HUES6 (cell line): ENCODE results near the gene DYNC1H1.
"Not testable (repeated sequence)": the region's sequence is repeated elsewhere in the genome, so short reads cannot be mapped to it uniquely, and the experiment has no call there.

Experiments
- H3K27ac ChIP-seq: 2 replicates; pipeline ENCODE4 v1.7.0; 2013; ENCODE audit warnings: low read depth, mild to moderate bottlenecking, low read length, inconsistent platforms
- H3K27me3 ChIP-seq: 2 replicates; pipeline ENCODE4 v1.6.1; 2013; ENCODE audit warnings: low read length; ENCODE audit not compliant: control insufficient read depth, insufficient read depth
- H3K36me3 ChIP-seq: 2 replicates; pipeline ENCODE4 v1.6.1; 2013; ENCODE audit warnings: low read length; ENCODE audit not compliant: control insufficient read depth, insufficient read depth
- H3K4me1 ChIP-seq: 2 replicates; pipeline ENCODE4 v1.6.1; 2013; ENCODE audit warnings: low read length; ENCODE audit not compliant: control insufficient read depth, insufficient read depth
- H3K4me3 ChIP-seq: 2 replicates; pipeline ENCODE4 v1.5.1; 2013; ENCODE audit warnings: low read depth, low read length
- H3K9ac ChIP-seq: one replicate; pipeline ENCODE4 v1.6.1; 2013; ENCODE audit warnings: mild to moderate bottlenecking, low read length
- H3K9me3 ChIP-seq: 2 replicates; pipeline ENCODE4 v1.6.1; 2013; ENCODE audit warnings: low read depth, low read length; ENCODE audit not compliant: control insufficient read depth, insufficient read depth

DYNC1H1 gene

GRCh38 chr14:102055181-102055901 lies 91.0 kb downstream of the DYNC1H1 start:
- Histone ChIP-seq H3K27ac (no peak overlapping the region), H3K27me3 (no peaks in the 10 kb centered on the region), H3K9me3 (no peaks in the 10 kb centered on the region), H3K4me1 (peaks cover 27% of the 10 kb centered on the region), H3K36me3 (peaks cover 27% of the 10 kb centered on the region), H3K9ac (no peak overlapping the region), H3K4me3 (no peak overlapping the region)

DNA sequence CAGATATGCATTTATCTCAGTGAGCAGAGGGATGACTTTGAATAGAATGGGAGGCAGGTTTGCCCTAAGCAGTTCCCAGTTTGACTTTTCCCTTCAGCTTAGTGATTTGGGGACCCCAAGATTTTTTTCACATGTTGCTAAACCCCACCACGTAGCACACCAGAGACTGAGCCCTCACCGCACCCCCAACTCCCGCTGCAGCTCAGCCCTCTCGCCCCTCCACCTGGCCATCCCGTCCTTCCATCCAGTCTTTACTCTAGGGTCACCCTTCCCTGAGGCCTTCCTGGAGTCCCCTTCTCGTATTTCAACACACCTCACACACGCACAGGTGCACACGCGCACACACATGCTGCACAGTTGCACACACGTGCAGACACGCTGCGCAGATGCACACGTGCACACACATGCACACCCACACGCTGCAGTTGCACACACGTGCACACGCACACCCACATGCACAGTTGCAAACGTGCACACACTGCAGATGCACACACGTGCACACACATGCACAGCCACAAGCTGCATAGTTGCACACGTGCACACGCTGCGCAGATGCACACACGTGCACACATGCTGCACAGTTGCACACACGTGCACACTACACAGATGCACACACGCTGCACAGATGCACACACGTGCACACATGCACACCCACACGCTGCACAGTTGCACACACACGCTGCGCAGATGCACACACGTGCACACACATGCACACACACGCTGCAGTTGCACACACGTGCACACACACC lies 92.5 kb downstream of the DYNC1H1 start:
- H3K9me3 ChIP-seq = no peaks in the 10 kb centered on the region
- H3K27me3 ChIP-seq = no peaks in the 10 kb centered on the region
- peaks cover 27% of the 10 kb centered on the region for H3K4me1 ChIP-seq

DNA sequence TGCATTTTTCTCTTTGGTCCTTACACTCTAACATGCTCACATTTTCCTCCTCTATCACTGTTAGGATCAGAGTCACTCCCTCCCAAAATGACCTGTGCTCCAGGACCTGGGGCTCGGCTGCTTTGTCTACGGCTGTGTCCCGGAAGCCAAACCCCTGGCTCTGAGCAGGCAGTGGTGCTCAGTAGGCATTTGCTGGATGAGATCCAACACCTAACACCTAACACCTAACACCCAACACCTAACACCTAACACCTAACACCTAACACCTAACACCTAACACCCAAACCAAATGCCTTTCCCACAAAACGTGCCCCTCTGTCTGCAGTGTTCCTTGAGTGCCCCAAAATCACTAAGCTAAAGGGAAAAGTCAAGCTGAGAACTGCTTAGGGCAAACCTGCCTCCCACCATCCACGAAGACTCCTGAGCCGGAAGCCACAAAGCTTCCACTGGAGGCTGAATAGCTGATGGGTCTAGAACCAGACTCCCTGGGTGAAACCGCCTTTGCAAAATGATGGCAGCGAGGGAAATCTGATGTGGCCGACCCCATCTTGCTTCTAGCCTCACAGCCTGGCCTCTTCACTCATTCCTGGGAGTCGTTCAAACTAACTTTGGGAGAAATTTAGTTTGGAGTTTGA lies 93.2 kb downstream of the DYNC1H1 start:
- Histone ChIP-seq H3K4me1 (peaks cover 27% of the 10 kb centered on the region), H3K4me3 (no peak overlapping the region), H3K36me3 (peaks cover 6% of the 10 kb centered on the region), H3K27ac (no peak overlapping the region), H3K9me3 (no peaks in the 10 kb centered on the region), H3K9ac (no peak overlapping the region), H3K27me3 (no peaks in the 10 kb centered on the region)

More for the DNA sequence above, 92.5 kb downstream of the DYNC1H1 start:
- Histone ChIP-seq H3K9ac (no peak overlapping the region), H3K4me3 (no peak overlapping the region), H3K27ac (no peak overlapping the region), H3K36me3 (peaks cover 13% of the 10 kb centered on the region)

DNA sequence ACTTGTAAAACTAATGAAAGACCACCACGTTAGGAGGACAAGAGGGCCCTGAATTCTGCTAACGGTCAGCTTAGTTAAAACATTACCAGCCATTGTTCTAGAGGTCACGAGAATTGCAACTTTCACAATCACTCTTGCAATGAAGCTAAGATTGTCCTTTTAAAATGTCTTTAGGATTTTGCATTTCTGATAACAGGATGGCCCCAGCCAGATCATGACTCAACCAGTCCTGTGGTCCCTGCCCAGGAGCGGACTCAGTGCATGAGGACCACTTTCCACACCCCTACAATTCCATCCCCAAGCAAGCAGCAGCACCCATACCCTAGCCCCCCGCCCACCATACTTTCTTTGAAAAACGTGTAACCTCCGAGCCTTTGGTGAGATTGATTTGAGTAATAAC lies 93.8 kb downstream of the DYNC1H1 start:
- no peak overlapping the region for H3K4me3 ChIP-seq
- no peaks in the 10 kb centered on the region for H3K27me3 ChIP-seq
- H3K9ac ChIP-seq = no peak overlapping the region
- H3K36me3 ChIP-seq = peaks cover 3% of the 10 kb centered on the region; the same call in 1 of the 2 replicates
- H3K9me3 ChIP-seq = no peaks in the 10 kb centered on the region
- H3K27ac ChIP-seq = no peak overlapping the region
- peaks cover 27% of the 10 kb centered on the region for H3K4me1 ChIP-seq

GRCh38 chr14:102058961-102059360 lies 94.6 kb downstream of the DYNC1H1 start:
- Histone ChIP-seq H3K9ac (no peak overlapping the region), H3K4me1 (peaks cover 32% of the 10 kb centered on the region), H3K9me3 (no peaks in the 10 kb centered on the region), H3K4me3 (no peak overlapping the region), H3K27ac (no peak overlapping the region), H3K36me3 (peaks cover 3% of the 10 kb centered on the region; the same call in 1 of the 2 replicates), H3K27me3 (no peaks in the 10 kb centered on the region)

GRCh38 chr14:102063109-102063807 lies 98.9 kb downstream of the DYNC1H1 start:
- Histone ChIP-seq H3K9me3 (no peaks in the 10 kb centered on the region), H3K4me3 (0 out of 2 replicates have a peak overlapping the region, but pooled peaks have one; percentile 11), H3K36me3 (no peaks in the 10 kb centered on the region), H3K27me3 (no peaks in the 10 kb centered on the region), H3K27ac (no peak overlapping the region), H3K9ac (peak overlapping the region; percentile 24), H3K4me1 (peaks cover 7% of the 10 kb centered on the region)

- no peaks in the 10 kb centered on the region for H3K36me3 ChIP-seq
- no peak overlapping the region for H3K27ac ChIP-seq
- no peaks in the 10 kb centered on the region for H3K27me3 ChIP-seq
- no peaks in the 10 kb centered on the region for H3K9me3 ChIP-seq
- H3K4me3 ChIP-seq = no peak overlapping the region
- H3K4me1 ChIP-seq = peaks cover 6% of the 10 kb centered on the region
- H3K9ac ChIP-seq = peak overlapping the region; percentile 24
These were observed 99.5 kb downstream of the DYNC1H1 start for GRCh38 chr14:102063808-102064429.

- H3K4me3 ChIP-seq, H3K36me3 ChIP-seq, H3K4me1 ChIP-seq, H3K27ac ChIP-seq, H3K9me3 ChIP-seq, H3K9ac ChIP-seq, H3K27me3 ChIP-seq: not testable (repeated sequence)
These were observed 100.2 kb downstream of the DYNC1H1 start for GRCh38 chr14:102064590-102064989.

GRCh38 chr14:102066041-102066451 lies 101.7 kb downstream of the DYNC1H1 start:
- no peak overlapping the region for H3K9ac ChIP-seq
- H3K36me3 ChIP-seq = no peaks in the 10 kb centered on the region
- no peak overlapping the region for H3K4me3 ChIP-seq
- no peaks in the 10 kb centered on the region for H3K9me3 ChIP-seq
- H3K27ac ChIP-seq = no peak overlapping the region
- H3K27me3 ChIP-seq = no peaks in the 10 kb centered on the region
- H3K4me1 ChIP-seq = peaks cover 6% of the 10 kb centered on the region

DNA sequence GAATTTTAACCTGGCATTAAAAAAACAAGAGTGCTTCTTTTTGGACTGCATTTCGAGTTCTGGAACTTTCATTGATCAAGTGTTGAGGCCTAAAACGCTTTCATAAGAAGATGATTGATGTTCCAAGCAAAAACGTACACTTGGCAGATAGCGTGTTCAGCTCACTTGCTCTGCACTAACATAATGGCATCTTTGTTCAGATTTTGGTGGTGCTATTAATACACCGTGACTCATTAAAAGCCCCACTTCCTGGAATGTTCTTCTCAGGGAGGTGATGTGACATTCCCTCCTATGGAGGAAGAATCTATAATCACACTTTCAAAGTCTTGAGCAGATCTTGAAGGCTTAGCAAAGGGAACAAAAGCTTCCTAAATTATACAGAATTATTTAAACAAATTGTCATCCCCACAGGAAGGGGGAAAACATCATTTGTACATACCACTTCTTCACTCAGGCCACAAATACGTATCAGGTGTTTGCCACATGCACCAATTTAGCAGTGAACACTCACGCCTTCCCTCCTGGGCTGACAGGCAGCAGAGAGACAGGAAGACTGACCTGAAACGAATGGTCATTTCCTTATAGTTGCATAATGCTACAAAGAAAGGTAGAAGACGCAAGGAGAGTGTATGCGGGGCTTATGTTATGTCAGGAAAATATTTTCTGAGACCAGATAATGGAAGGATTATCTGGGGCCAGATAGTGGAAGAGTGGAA lies 107.1 kb downstream of the DYNC1H1 start:
- H3K27me3 ChIP-seq = no peaks in the 10 kb centered on the region
- no peak overlapping the region for H3K27ac ChIP-seq
- no peaks in the 10 kb centered on the region for H3K4me1 ChIP-seq
- H3K9me3 ChIP-seq = 0 out of 2 replicates have a peak, but pooled peaks cover 6% of the 10 kb centered on the region
- H3K4me3 ChIP-seq = no peak overlapping the region
- no peaks in the 10 kb centered on the region; the same call in 1 of the 2 replicates for H3K36me3 ChIP-seq
- no peak overlapping the region for H3K9ac ChIP-seq
